Measurements from ENCODE around the gene ZNF576.

The ZNF576 gene

DNA sequence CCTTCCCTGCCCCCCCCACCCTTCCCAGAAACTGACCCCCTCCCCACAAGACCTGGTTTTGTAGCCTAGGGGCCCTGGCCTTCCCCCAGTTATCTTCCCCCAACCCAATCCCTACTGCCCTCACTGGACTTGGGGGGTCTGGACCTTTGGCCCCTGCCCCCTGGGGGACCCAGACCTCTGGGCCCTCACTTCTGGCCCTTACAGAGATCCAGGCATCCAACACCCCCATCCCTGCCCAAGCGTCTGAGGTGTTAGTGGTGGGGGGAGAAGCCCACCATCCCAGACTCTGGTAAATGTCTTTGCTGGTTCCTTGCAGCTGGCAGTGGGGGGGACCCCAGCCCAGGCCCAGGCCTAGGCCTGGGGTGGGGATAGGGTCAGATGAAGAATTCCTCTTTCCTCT, 26.6 kb downstream of the ZNF576 start:
- H3K27ac ChIP-seq = no peak overlapping the region
- no peak overlapping the region for H3K9ac ChIP-seq
- H3K9me3 ChIP-seq = no peaks in the 10 kb centered on the region
- H3K36me3 ChIP-seq = peaks cover 45% of the 10 kb centered on the region
- H3K27me3 ChIP-seq = no peaks in the 10 kb centered on the region
- TF ChIP-seq Cebpa-rat (IDR thresholded peaks at IDR 0.05) = no peak
- H3K4me1 ChIP-seq = peaks cover 29% of the 10 kb centered on the region
- no peak overlapping the region for H3K4me3 ChIP-seq
- no peaks in the 10 kb centered on the region for H4K20me1 ChIP-seq
- H3K4me2 ChIP-seq = no peak overlapping the region

DNA sequence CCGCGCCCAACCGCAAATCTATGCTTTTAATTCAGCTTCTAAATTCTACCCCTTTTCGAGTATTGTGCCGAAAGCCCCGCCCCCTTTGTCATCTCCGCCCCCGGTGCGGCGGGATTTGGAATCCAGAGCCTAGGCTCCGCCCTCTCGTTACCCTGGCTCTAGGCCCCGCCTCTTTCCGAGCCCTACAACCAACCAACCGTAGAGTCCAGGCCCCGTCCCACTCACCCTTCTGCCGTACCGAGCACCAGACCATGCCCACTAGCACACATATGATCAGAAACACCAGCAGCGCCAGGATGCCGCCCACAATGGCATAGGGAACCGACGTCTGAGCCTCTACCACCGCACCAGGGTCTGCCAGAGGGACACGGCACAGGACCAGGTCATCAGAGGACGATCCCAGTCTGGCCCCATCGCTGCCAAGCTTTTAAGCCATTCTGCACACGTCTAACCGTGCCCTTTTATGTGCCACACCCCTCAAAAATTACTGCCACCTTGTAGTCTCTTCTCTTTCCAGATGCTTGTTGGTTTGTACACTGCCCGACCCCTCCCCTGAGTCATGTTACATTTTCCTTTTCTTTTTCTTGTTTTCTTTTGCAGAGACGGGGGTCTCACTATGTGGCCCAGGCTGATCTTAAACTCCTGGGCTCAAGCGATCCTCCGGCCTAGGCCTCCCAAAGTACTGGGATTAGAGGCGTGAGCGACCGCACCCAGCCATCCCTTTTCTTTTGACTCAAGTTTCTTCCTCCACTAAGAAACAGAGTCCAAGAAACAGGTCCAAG, 27.7 kb downstream of the ZNF576 start:
- Histone ChIP-seq H3K27ac (no peak overlapping the region), H3K9ac (no peak overlapping the region), H3K4me3 (no peak overlapping the region), H3K9me3 (no peaks in the 10 kb centered on the region), H4K20me1 (no peaks in the 10 kb centered on the region), H3K27me3 (no peaks in the 10 kb centered on the region), H3K36me3 (peaks cover 45% of the 10 kb centered on the region), H3K4me1 (peaks cover 20% of the 10 kb centered on the region), H3K4me2 (no peak overlapping the region)
- TF ChIP-seq Cebpa-rat (IDR thresholded peaks at IDR 0.05) = no peak

DNA sequence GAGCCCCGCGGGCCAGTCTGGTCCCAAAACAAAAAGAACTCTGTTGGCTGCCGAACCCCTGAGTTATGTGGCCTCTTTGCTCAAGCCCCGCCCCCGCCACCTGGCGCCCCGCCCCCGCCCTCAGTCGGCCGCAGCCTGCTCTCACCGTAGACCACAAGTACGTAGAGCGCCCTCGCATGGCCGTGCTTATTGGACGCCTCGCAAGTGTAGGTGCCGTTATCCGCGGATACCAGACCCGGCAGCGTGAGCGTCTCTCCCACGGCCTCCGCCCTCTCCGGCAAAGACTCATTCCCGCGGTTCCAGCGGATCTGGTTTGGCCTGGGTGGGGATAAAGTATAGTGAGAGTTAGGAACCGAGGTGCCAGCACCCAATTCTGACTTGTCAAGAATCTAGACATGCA, 28.5 kb downstream of the ZNF576 start:
- Histone ChIP-seq H3K4me3 (no peak overlapping the region), H3K9ac (no peak overlapping the region), H3K4me1 (peaks cover 20% of the 10 kb centered on the region), H3K36me3 (peaks cover 45% of the 10 kb centered on the region), H3K27me3 (no peaks in the 10 kb centered on the region), H3K9me3 (no peaks in the 10 kb centered on the region), H4K20me1 (no peaks in the 10 kb centered on the region), H3K4me2 (no peak overlapping the region), H3K27ac (no peak overlapping the region)
- TF ChIP-seq Cebpa-rat (IDR thresholded peaks at IDR 0.05) = no peak

DNA sequence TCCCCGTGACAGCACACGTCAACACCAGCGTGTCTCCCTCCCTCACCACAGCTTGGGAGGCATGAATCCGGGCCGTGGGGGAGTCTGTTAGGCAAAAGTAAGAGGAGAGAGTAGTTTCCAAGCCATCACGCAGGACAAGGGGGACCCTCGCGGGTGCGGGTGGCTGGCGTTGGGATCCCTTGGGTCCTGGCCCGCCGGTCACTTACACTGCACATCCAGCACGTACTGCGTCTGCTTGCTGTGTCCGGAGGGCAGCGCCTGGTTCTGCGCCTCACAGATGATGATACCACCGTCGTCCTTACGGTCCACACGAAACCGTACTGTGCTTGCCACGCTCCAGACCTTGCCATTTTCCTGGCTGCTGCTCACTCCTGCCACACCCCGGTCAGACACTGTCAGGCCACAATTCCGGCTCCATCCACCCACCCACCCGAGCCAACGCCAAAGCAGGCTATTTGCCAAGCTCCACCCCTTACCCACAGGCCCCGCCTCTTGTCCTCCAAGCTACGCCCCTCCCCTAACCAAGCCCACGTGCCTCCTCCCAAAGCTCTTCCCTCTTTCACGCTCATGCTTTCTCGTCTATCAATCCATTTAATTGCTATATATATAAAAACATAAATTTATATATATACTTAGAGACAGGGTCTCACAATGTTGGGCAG, 29.7 kb downstream of the ZNF576 start:
- Histone ChIP-seq H4K20me1 (no peaks in the 10 kb centered on the region), H3K27ac (no peak overlapping the region), H3K27me3 (no peaks in the 10 kb centered on the region), H3K4me1 (0 out of 2 replicates have a peak, but pooled peaks cover 9% of the 10 kb centered on the region), H3K9ac (no peak overlapping the region), H3K4me3 (no peak overlapping the region), H3K4me2 (no peak overlapping the region), H3K36me3 (peaks cover 49% of the 10 kb centered on the region), H3K9me3 (no peaks in the 10 kb centered on the region)
- TF ChIP-seq Cebpa-rat (IDR thresholded peaks at IDR 0.05) = no peak

DNA sequence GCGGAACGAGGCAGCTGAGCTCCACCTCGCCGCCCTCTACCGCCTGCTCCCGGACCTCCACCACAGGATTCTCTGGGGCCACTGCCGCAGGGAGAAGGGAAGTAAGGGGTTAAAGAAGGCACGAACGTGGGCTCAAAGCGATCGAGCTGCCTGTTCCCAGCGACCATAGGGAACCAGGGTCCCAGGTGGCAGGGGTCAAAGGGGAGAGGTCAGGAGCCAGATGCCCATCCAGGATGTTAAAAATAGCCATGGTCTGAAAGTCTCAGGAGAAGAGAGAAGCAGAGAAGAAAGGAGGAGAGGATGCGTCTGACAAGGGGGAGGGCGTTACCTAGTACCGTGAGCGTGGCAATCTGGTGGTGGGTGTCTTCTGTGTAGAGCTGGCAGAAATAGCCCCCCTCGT, 30.4 kb downstream of the ZNF576 start:
- H3K9me3 ChIP-seq = no peaks in the 10 kb centered on the region
- peaks cover 54% of the 10 kb centered on the region for H3K36me3 ChIP-seq
- no peak overlapping the region for H3K27ac ChIP-seq
- H4K20me1 ChIP-seq = no peaks in the 10 kb centered on the region
- 0 out of 2 replicates have a peak, but pooled peaks cover 9% of the 10 kb centered on the region for H3K4me1 ChIP-seq
- no peaks in the 10 kb centered on the region for H3K27me3 ChIP-seq
- no peak overlapping the region for H3K4me2 ChIP-seq
- TF ChIP-seq Cebpa-rat (IDR thresholded peaks at IDR 0.05) = no peak
- H3K9ac ChIP-seq = no peak overlapping the region
- no peak overlapping the region for H3K4me3 ChIP-seq

DNA sequence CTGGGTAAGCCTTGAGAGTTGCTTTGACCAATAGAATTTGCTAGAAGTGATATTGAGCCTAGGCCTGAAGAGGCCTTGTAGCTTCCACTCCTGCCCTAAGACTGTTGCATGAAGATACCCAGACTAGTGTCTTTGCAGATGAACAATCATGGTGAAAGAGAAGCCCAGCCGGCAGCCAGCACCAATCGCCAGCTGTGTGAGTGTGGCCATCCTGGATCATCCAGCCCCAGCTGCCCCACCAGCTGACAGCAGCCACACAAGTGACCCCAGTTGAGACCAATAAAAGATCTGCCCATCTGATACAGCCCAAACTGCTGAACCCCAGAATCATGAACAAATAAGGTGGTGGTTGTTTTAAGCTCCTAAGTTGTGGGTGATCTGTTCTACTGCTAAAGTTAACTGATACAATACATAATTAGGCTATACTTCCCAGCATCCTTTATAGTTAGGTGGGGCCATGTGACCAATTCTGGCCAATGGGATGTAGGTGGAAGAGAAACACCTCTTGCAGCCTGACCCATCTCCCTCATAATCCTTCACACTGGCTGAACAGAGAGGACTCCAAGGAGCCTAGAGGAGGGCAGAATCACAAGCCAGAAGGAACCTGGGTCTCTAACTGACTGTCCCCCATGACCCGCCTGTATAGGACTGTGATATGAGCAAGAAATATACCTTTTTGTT, 32.4 kb downstream of the ZNF576 start:
- no peaks in the 10 kb centered on the region for H3K27me3 ChIP-seq

DNA sequence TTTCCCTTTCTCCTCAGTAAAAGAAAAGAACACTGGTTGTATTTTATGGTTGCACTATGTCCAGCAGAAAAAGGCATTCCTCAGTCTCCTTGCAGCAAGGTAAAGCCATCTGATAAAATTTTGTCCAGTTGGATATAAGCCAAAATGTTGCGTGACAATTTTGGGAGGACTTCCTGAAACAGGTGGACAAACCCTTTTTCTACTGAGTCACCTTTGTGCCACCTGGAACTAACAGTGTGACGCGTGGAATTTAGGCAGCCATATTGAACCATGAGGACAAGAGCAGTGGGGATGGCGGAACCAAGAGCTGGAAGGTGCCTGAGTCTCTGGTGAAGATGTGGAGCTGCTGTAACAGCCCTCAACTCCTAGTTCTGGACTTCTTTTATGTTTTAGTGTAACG, 35.1 kb downstream of the ZNF576 start:
- no peaks in the 10 kb centered on the region for H3K27me3 ChIP-seq
- TF ChIP-seq Cebpa-rat (IDR thresholded peaks at IDR 0.05) = no peak
- H3K4me2 ChIP-seq = no peak overlapping the region
- no peak overlapping the region for H3K4me3 ChIP-seq
- H3K9ac ChIP-seq = no peak overlapping the region
- H3K9me3 ChIP-seq = no peaks in the 10 kb centered on the region
- H3K36me3 ChIP-seq = peaks cover 20% of the 10 kb centered on the region
- H3K4me1 ChIP-seq = peaks cover 34% of the 10 kb centered on the region
- H3K27ac ChIP-seq = no peak overlapping the region
- no peaks in the 10 kb centered on the region for H4K20me1 ChIP-seq

More for the DNA sequence above, 32.4 kb downstream of the ZNF576 start:
- no peak overlapping the region for H3K4me3 ChIP-seq
- TF ChIP-seq Cebpa-rat (IDR thresholded peaks at IDR 0.05) = no peak
- no peaks in the 10 kb centered on the region for H4K20me1 ChIP-seq
- H3K9ac ChIP-seq = no peak overlapping the region
- no peak overlapping the region for H3K4me2 ChIP-seq
- no peaks in the 10 kb centered on the region for H3K9me3 ChIP-seq
- H3K27ac ChIP-seq = no peak overlapping the region
- peaks cover 45% of the 10 kb centered on the region for H3K36me3 ChIP-seq
- H3K4me1 ChIP-seq = 0 out of 2 replicates have a peak, but pooled peaks cover 9% of the 10 kb centered on the region

DNA sequence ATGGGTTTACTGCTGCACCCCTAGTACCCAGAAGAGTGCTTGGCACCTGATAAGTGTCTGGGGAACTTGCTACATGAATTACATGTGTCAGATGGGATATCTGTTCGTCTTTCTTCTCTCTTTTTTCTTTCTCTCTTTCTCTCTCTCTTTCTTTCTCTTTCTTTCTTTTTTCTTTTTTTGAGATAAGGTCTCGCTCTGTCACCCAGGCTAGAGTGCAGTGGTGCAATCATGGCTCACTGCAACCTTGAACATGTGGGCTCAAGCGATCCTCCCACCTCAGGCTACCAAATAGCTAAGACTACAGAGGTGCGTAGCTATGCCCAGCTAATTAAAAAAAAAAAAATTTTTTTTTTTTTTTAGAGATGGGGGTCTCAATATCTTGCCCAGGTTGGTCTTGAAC, 37.1 kb downstream of the ZNF576 start:
- TF ChIP-seq Cebpa-rat (IDR thresholded peaks at IDR 0.05) = no peak
- Histone ChIP-seq H3K9me3 (no peaks in the 10 kb centered on the region), H3K4me2 (no peak overlapping the region), H3K27me3 (no peaks in the 10 kb centered on the region), H3K9ac (no peak overlapping the region), H3K4me1 (peaks cover 44% of the 10 kb centered on the region), H4K20me1 (no peaks in the 10 kb centered on the region), H3K4me3 (no peak overlapping the region), H3K27ac (no peak overlapping the region), H3K36me3 (0 out of 2 replicates have a peak, but pooled peaks cover 10% of the 10 kb centered on the region)

DNA sequence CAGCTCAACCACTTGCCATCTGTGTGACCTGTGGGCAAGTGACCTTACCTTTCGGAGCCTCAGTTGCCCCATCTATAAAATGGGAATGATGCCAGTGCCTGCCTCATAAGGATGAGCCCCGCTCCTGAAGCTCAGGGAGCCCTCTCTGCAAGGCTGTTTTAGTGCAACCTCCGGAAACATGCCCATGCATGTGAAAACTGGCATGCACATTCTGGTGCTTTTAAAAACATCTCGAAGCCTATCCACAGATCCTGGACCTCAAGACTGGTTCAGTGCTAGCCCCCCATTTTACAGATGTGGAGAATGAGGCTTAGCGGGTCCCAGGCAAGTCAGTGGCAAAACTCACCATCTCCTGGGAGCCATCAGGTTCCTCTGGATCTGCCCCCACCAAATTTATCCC, 37.7 kb downstream of the ZNF576 start:
- no peak for TF ChIP-seq Cebpa-rat (IDR thresholded peaks at IDR 0.05)
- Histone ChIP-seq H3K9ac (no peak overlapping the region), H3K4me3 (no peak overlapping the region), H3K4me1 (peaks cover 50% of the 10 kb centered on the region), H3K27ac (no peak overlapping the region), H3K27me3 (no peaks in the 10 kb centered on the region), H4K20me1 (no peaks in the 10 kb centered on the region), H3K9me3 (no peaks in the 10 kb centered on the region), H3K4me2 (0 out of 2 replicates have a peak overlapping the region, but pooled peaks have one; percentile 74), H3K36me3 (0 out of 2 replicates have a peak, but pooled peaks cover 10% of the 10 kb centered on the region)

DNA sequence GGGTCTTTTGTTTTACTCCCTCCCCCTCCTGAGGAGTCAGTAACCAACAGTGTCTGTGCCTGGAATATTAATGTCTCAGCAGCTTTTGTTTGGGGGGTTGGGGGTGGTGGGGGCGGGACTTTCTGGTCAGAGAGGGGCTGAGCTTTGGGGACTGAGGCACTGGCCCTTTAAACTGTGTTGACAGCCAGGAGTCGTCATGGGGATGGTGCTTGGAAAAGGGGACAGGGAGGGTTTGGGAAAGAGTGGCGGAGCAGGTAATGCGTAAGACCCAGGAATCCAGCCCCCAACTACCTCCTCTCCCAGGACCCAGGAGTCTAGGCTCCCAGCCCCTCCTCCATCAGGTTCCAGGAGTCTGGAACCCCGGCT, 38.1 kb downstream of the ZNF576 start:
- Histone ChIP-seq H3K4me2 (peak overlapping the region; percentile 74), H3K4me1 (peaks cover 52% of the 10 kb centered on the region), H3K36me3 (0 out of 2 replicates have a peak, but pooled peaks cover 10% of the 10 kb centered on the region), H3K27me3 (no peaks in the 10 kb centered on the region), H3K9me3 (no peaks in the 10 kb centered on the region), H3K4me3 (peak overlapping the region; percentile 38; the same call in 1 of the 2 replicates), H3K27ac (peak overlapping the region; percentile 79; the same call in 1 of the 2 replicates), H4K20me1 (no peaks in the 10 kb centered on the region), H3K9ac (peak overlapping the region; percentile 70)
- no peak for TF ChIP-seq Cebpa-rat (IDR thresholded peaks at IDR 0.05)

Measured in BLaER1 (cell line).